OCI-LY7 (cell line): ENCODE measurements around the gene B4GAT1.

Source experiments
- CTCF ChIP-seq: fragments of 200-600 bp; sonication (generic); conservative IDR thresholded peaks from 2 replicates; pipeline ENCODE4 v1.5.1; 2014; ENCODE audit warnings: mild to moderate bottlenecking, antibody characterized with exemption, low read length, moderate library complexity, mixed read lengths
- EZH2phosphoT487 ChIP-seq: fragments of 200-600 bp; sonication (generic); IDR thresholded peaks from 2 replicates; pipeline ENCODE4 v1.6.1; 2018; ENCODE audit warnings: low read depth, borderline replicate concordance, mild to moderate bottlenecking, mixed run types, antibody characterized with exemption, low read length, moderate library complexity, mixed read lengths

GRCh38 chr11:66344550-66345315 is 2.7 kb downstream of the B4GAT1 start, which contains the start of gene BRMS1:
- TF ChIP-seq EZH2phosphoT487 (no peak), CTCF (no peak)
